Putamen (tissue), 1 donor: Measurements from ENCODE around the gene IL17C.

Experiments
- DNase-seq: peaks from one replicate; pipeline ENCODE4 v3.0.0-alpha.2; 2016; ENCODE audit warnings: low spot score

Gene IL17C

GRCh38 chr16:88645455-88645854, 7.1 kb downstream of the IL17C start:
- DNase-seq: no peak

- no peak for DNase-seq
Observed at GRCh38 chr16:88645941-88646340, 7.6 kb downstream of the IL17C start.

GRCh38 chr16:88646345-88647034, 8.1 kb downstream of the IL17C start:
- no peak for DNase-seq

- no peak for DNase-seq
Observed at GRCh38 chr16:88647178-88648070, 9.1 kb downstream of the IL17C start.

- DNase-seq: no peak
Observed at GRCh38 chr16:88649195-88649923, 11.0 kb downstream of the IL17C start.

GRCh38 chr16:88649924-88650748, 11.8 kb downstream of the IL17C start:
- no peak for DNase-seq

- DNase-seq: peak; percentile 27
Observed at GRCh38 chr16:88650749-88651275, 12.4 kb downstream of the IL17C start, which contains the start of gene CYBA. Gene CYBA (minus strand): TSS chr16:88651053. CDS start chr16:88651013, 40 bp downstream.

- DNase-seq: no peak
Observed at GRCh38 chr16:88651276-88651988, 13.1 kb downstream of the IL17C start.

GRCh38 chr16:88651989-88652761, 13.8 kb downstream of the IL17C start:
- DNase-seq: no peak

GRCh38 chr16:88652762-88653063, 14.3 kb downstream of the IL17C start:
- DNase-seq: no peak

- DNase-seq: no peak
Observed at GRCh38 chr16:88653101-88653500, 14.7 kb downstream of the IL17C start.

- DNase-seq: no peak
Observed at GRCh38 chr16:88653596-88654362, 15.4 kb downstream of the IL17C start.

GRCh38 chr16:88654363-88655052, 16.1 kb downstream of the IL17C start:
- no peak for DNase-seq

- DNase-seq: no peak
Observed at GRCh38 chr16:88655053-88655732, 16.8 kb downstream of the IL17C start.

GRCh38 chr16:88655733-88656281, 17.4 kb downstream of the IL17C start:
- DNase-seq: no peak

- DNase-seq: no peak
Observed at GRCh38 chr16:88656291-88656980, 18.1 kb downstream of the IL17C start.

GRCh38 chr16:88657371-88657770, 19.0 kb downstream of the IL17C start:
- no peak for DNase-seq
